ENCODE results near the gene ZNF565.
"Not testable (repeated sequence)": the region's sequence is repeated elsewhere in the genome, so short reads cannot be mapped to it uniquely, and the experiment has no call there.

ZNF565 gene

GRCh38 chr19:36149673-36150406 lies 64.6 kb downstream of the ZNF565 start:
- no peak for DNase-seq

GRCh38 chr19:36144624-36145023 lies 69.8 kb downstream of the ZNF565 start:
- no peak for DNase-seq

GRCh38 chr19:36142496-36142895 lies 72.0 kb downstream of the ZNF565 start:
- DNase-seq: no peak

GRCh38 chr19:36142046-36142445 lies 72.4 kb downstream of the ZNF565 start:
- DNase-seq: no peak

- DNase-seq: peak; percentile 76
Measured at GRCh38 chr19:36141039-36141927, 73.2 kb downstream of the ZNF565 start.

- peak; percentile 16 for DNase-seq
Measured at GRCh38 chr19:36140304-36141038, 74.0 kb downstream of the ZNF565 start.

GRCh38 chr19:36139473-36140303 lies 74.8 kb downstream of the ZNF565 start, which contains the start of gene CAPNS1:
TSS of gene CAPNS1 (plus strand) at chr19:36140066. CDS start at chr19:36141012, 946 bp downstream.
- peak; percentile 95 for DNase-seq

GRCh38 chr19:36139120-36139472 lies 75.4 kb downstream of the ZNF565 start:
- DNase-seq: no peak

- peak; percentile 50 for DNase-seq
Measured at GRCh38 chr19:36136964-36137686, 77.3 kb downstream of the ZNF565 start.

GRCh38 chr19:36134867-36135266 lies 79.6 kb downstream of the ZNF565 start:
- not testable (repeated sequence) for DNase-seq

Data from HCEC 1CT (cell line).